ENCODE data around the gene FNBP1. TPM values are rescaled to one million over a fixed set of nuclear protein-coding genes. Genes with fewer than 3 reads are reported as not detected.

FNBP1 gene
- total RNA-seq, 1 experiment from 2014 or later: 15.8 TPM

- DNase-seq (ENCODE audit: low read depth): no peak
Observed at GRCh38 chr9:129875687-129876395, 167.1 kb downstream of the FNBP1 start.

GRCh38 chr9:129875181-129875611, 167.8 kb downstream of the FNBP1 start:
- DNase-seq (ENCODE audit: low read depth): no peak

GRCh38 chr9:129874261-129875101, 168.5 kb downstream of the FNBP1 start:
- no peak for DNase-seq (ENCODE audit: low read depth)

GRCh38 chr9:129873563-129874190, 169.3 kb downstream of the FNBP1 start:
- DNase-seq (ENCODE audit: low read depth): no peak

GRCh38 chr9:129871046-129871445, 171.9 kb downstream of the FNBP1 start:
- no peak for DNase-seq (ENCODE audit: low read depth)

- DNase-seq (ENCODE audit: low read depth): no peak
Observed at GRCh38 chr9:129869585-129870501, 173.1 kb downstream of the FNBP1 start.

GRCh38 chr9:129868872-129869486, 174.0 kb downstream of the FNBP1 start:
- DNase-seq (ENCODE audit: low read depth): no peak

GRCh38 chr9:129868023-129868871, 174.7 kb downstream of the FNBP1 start:
- no peak for DNase-seq (ENCODE audit: low read depth)

GRCh38 chr9:129867136-129868022, 175.6 kb downstream of the FNBP1 start:
- no peak for DNase-seq (ENCODE audit: low read depth)

GRCh38 chr9:129866394-129867135, 176.4 kb downstream of the FNBP1 start:
- DNase-seq (ENCODE audit: low read depth): no peak

GRCh38 chr9:129865668-129866320, 177.2 kb downstream of the FNBP1 start:
- no peak for DNase-seq (ENCODE audit: low read depth)

DNA sequence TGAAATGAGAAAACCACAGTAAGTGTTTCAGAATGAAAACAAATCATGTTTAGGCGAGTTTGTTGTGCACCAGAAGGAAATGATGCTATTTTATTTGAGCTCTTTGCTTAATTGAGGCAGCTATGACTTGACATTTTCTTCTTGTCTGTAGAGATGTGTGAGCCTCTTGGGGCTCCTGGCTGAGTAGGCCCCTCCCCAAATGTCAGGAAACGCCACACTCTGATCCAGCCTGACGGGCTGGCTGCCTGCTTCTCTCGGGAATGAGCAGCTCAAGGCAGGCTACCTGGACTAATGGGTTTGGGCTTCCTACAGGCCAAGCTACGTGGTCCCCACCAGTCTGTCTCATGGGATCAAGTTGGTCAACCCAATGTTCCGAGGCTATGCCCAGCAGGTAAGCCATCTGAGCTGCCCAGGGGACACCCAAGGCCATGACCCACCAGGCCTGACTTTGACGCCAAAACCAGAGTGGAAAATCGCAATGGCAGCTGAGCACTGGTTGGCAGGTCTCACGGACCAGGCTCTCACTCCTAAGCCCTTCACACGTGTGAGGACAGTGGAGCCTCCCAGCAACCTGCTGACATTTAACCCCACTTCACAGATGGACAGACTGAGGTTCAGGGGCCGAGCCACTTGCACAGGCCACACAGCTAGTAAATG, 177.9 kb downstream of the FNBP1 start:
- no peak for DNase-seq (ENCODE audit: low read depth)

- DNase-seq (ENCODE audit: low read depth): peak; percentile 98
Observed at GRCh38 chr9:129863059-129863690, 179.8 kb downstream of the FNBP1 start.

GRCh38 chr9:129861447-129861827, 181.6 kb downstream of the FNBP1 start:
- no peak for DNase-seq (ENCODE audit: low read depth)

- DNase-seq (ENCODE audit: low read depth): no peak
Observed at GRCh38 chr9:129860653-129861446, 182.1 kb downstream of the FNBP1 start.
